ENCODE results near the gene CBX3. TPM values are rescaled to one million over a fixed set of nuclear protein-coding genes. Genes with fewer than 3 reads are reported as not detected.

The CBX3 gene
- total and polyA plus RNA-seq, 2 donors (not counting 1 experiment from before 2014, with no cell fraction given) = 105 to 136 TPM

DNA sequence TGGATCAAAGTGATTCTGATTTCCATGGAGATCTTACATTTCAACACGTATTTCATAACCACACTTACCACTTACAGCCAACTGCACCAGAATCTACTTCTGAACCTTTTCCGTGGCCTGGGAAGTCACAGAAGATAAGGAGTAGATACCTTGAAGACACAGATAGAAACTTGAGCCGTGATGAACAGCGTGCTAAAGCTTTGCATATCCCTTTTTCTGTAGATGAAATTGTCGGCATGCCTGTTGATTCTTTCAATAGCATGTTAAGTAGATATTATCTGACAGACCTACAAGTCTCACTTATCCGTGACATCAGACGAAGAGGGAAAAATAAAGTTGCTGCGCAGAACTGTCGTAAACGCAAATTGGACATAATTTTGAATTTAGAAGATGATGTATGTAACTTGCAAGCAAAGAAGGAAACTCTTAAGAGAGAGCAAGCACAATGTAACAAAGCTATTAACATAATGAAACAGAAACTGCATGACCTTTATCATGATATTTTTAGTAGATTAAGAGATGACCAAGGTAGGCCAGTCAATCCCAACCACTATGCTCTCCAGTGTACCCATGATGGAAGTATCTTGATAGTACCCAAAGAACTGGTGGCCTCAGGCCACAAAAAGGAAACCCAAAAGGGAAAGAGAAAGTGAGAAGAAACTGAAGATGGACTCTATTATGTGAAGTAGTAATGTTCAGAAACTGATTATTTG lies 16.3 kb upstream of the CBX3 start:
- DNase-seq (ENCODE audit: low read depth in 2 of 2) = no peak
- Histone ChIP-seq H4K20me1 (ENCODE audit: control insufficient read depth, extremely low read depth, insufficient read depth, low read length) (no peaks in the 10 kb centered on the region), H3K9ac (ENCODE audit: insufficient read depth, low read length) (no peak overlapping the region)

DNA sequence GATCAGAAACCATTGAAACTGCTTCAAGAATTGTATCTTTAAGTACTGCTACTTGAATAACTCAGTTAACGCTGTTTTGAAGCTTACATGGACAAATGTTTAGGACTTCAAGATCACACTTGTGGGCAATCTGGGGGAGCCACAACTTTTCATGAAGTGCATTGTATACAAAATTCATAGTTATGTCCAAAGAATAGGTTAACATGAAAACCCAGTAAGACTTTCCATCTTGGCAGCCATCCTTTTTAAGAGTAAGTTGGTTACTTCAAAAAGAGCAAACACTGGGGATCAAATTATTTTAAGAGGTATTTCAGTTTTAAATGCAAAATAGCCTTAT lies 15.7 kb upstream of the CBX3 start:
- DNase-seq (ENCODE audit: low read depth in 2 of 2) = no peak

More for the DNA sequence above, 16.3 kb upstream of the CBX3 start:
- no peak for TF ChIP-seq EZH2 (IDR thresholded peaks at IDR 0.05; ENCODE audit: low read length, missing control alignments)
- TF ChIP-seq, protein P1, sequence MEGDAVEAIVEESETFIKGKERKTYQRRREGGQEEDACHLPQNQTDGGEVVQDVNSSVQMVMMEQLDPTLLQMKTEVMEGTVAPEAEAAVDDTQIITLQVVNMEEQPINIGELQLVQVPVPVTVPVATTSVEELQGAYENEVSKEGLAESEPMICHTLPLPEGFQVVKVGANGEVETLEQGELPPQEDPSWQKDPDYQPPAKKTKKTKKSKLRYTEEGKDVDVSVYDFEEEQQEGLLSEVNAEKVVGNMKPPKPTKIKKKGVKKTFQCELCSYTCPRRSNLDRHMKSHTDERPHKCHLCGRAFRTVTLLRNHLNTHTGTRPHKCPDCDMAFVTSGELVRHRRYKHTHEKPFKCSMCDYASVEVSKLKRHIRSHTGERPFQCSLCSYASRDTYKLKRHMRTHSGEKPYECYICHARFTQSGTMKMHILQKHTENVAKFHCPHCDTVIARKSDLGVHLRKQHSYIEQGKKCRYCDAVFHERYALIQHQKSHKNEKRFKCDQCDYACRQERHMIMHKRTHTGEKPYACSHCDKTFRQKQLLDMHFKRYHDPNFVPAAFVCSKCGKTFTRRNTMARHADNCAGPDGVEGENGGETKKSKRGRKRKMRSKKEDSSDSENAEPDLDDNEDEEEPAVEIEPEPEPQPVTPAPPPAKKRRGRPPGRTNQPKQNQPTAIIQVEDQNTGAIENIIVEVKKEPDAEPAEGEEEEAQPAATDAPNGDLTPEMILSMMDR (conservative IDR thresholded peaks at IDR 0.05 in 1 of 2, IDR thresholded peaks at IDR 0.05 in 1 of 2; ENCODE audit: low read depth in 1 of 2, low read length in 2 of 2) = no peak
- Histone ChIP-seq H3K36me3 (ENCODE audit: control insufficient read depth, insufficient read depth, low read length) (peaks cover 7% of the 10 kb centered on the region), H3K27me3 (ENCODE audit: control insufficient read depth, insufficient read depth, low read length) (no peaks in the 10 kb centered on the region), H3K9me3 (ENCODE audit: control insufficient read depth, insufficient read depth, low read depth, low read length) (no peaks in the 10 kb centered on the region), H3K27ac (ENCODE audit: insufficient read depth, low read length) (no peak overlapping the region), H3K4me1 (ENCODE audit: control insufficient read depth, extremely low read depth, insufficient read depth, low read length) (no peaks in the 10 kb centered on the region), H3K4me2 (ENCODE audit: extremely low read depth, insufficient read depth, low read length) (no peak overlapping the region), H3K79me2 (ENCODE audit: control insufficient read depth, insufficient read depth, low read length) (peaks cover 1% of the 10 kb centered on the region), H2AFZ (ENCODE audit: low read length) (no peak overlapping the region), H3K4me3 (replicated peaks in 1 of 4; ENCODE audit: control extremely low read depth in 1 of 4, insufficient read depth in 1 of 4, low read depth in 3 of 4, low read length in 4 of 4) (no peak overlapping the region)

More for the DNA sequence above, 15.7 kb upstream of the CBX3 start:
- Histone ChIP-seq H3K36me3 (ENCODE audit: control insufficient read depth, insufficient read depth, low read length) (peaks cover 9% of the 10 kb centered on the region), H3K4me3 (replicated peaks in 1 of 4; ENCODE audit: control extremely low read depth in 1 of 4, insufficient read depth in 1 of 4, low read depth in 3 of 4, low read length in 4 of 4) (no peak overlapping the region), H2AFZ (ENCODE audit: low read length) (no peak overlapping the region), H3K4me1 (ENCODE audit: control insufficient read depth, extremely low read depth, insufficient read depth, low read length) (no peaks in the 10 kb centered on the region), H3K27ac (ENCODE audit: insufficient read depth, low read length) (no peak overlapping the region), H3K79me2 (ENCODE audit: control insufficient read depth, insufficient read depth, low read length) (peaks cover 1% of the 10 kb centered on the region), H3K27me3 (ENCODE audit: control insufficient read depth, insufficient read depth, low read length) (no peaks in the 10 kb centered on the region), H4K20me1 (ENCODE audit: control insufficient read depth, extremely low read depth, insufficient read depth, low read length) (no peaks in the 10 kb centered on the region), H3K9me3 (ENCODE audit: control insufficient read depth, insufficient read depth, low read depth, low read length) (no peaks in the 10 kb centered on the region), H3K4me2 (ENCODE audit: extremely low read depth, insufficient read depth, low read length) (no peak overlapping the region), H3K9ac (ENCODE audit: insufficient read depth, low read length) (no peak overlapping the region)
- TF ChIP-seq, protein P1 (conservative IDR thresholded peaks at IDR 0.05 in 1 of 2, IDR thresholded peaks at IDR 0.05 in 1 of 2; ENCODE audit: low read depth in 1 of 2, low read length in 2 of 2) = no peak
- TF ChIP-seq EZH2 (IDR thresholded peaks at IDR 0.05; ENCODE audit: low read length, missing control alignments) = no peak

Measured in fibroblast of lung (primary cell).